HepG2 (cell line): Measurements from ENCODE around the gene NDUFB7. TPM values are rescaled to one million over a fixed set of nuclear protein-coding genes. Genes with fewer than 3 reads are reported as not detected.

ENCODE experiments used
- ARNT2 ChIP-seq: sonication (generic); formaldehyde crosslinking; IDR thresholded peaks from 2 replicates; pipeline ENCODE4 v1.8.0; 2022; ENCODE audit warnings: mild to moderate bottlenecking, low read depth, missing genetic modification reagents, moderate library complexity
- ASH2L ChIP-seq: fragments of 300-600, 200-600 bp; sonication (generic); IDR thresholded peaks from 2 replicates; pipeline ENCODE4 v1.7.0; 2017; ENCODE audit warnings: low read depth, mild to moderate bottlenecking, moderate library complexity, mixed read lengths, low read length; ENCODE audit not compliant: insufficient read length
- HHEX ChIP-seq: IDR thresholded peaks from 2 replicates; pipeline ENCODE4 v1.6.1; 2016; ENCODE audit warnings: control low read depth
- HNRNPK ChIP-seq: fragments of 200-400 bp; formaldehyde crosslinking; IDR thresholded peaks from 2 replicates; pipeline ENCODE4 v1.6.1; 2018; ENCODE audit warnings: low read length, low read depth, moderate library complexity, mild to moderate bottlenecking; ENCODE audit not compliant: poor library complexity, severe bottlenecking
- PAF1 ChIP-seq: IDR thresholded peaks from 2 replicates; pipeline ENCODE4 v1.6.1; 2016; ENCODE audit warnings: missing genetic modification reagents, missing compliant biosample characterization
- ZNF205 ChIP-seq: IDR thresholded peaks from 2 replicates; pipeline ENCODE4 v1.6.1; 2018; ENCODE audit warnings: missing biosample characterization, missing genetic modification reagents
- ZNF552 ChIP-seq: sonication (generic); formaldehyde crosslinking; IDR thresholded peaks from 2 replicates; pipeline ENCODE4 v1.9.0; 2022; ENCODE audit warnings: missing genetic modification reagents, mild to moderate bottlenecking, borderline replicate concordance
- ZSCAN30 ChIP-seq: sonication (generic); formaldehyde crosslinking; IDR thresholded peaks from 2 replicates; pipeline ENCODE4 v1.5.0; 2020; ENCODE audit warnings: mild to moderate bottlenecking, missing genetic modification reagents
- polyA plus RNA-seq, 8 experiments: library from polyadenylated mRNA; depleted of rRNA in 3 of 8; stranded (reverse) in 7 of 8; unstranded in 1 of 8; fragments of >200 nt; fragmentation: Illumina TruSeq in 4 of 8; extraction: Trizol in 4 of 8; gene quantifications; 2 replicates each; pipeline versions ENCODE4 v1.2.1 to v1.2.3, GENCODE V29; 2011 to 2016; ENCODE audit warnings: low read depth in 4 of 8, missing spikeins in 1 of 8, mixed read lengths in 1 of 8; ENCODE audit not compliant: insufficient read depth in 1 of 8
- total RNA-seq, 5 experiments: library from RNA; depleted of rRNA; stranded (reverse); fragments of >200 nt; fragmentation: Illumina TruSeq; extraction: Trizol; gene quantifications; 2 replicates each; pipeline ENCODE4 v1.2.3, GENCODE V29; 2016; ENCODE audit warnings: low read depth in 1 of 5
- TF ChIP-seq, protein P1 (sequence below): sonication (generic); formaldehyde crosslinking; IDR thresholded peaks from 2 replicates; pipeline ENCODE4 v1.4.0; 2020; ENCODE audit warnings: missing genetic modification reagents
- TF ChIP-seq, protein P2 (sequence below): IDR thresholded peaks from 2 replicates; pipeline ENCODE4 v1.6.1; 2016; ENCODE audit warnings: low read depth, missing genetic modification reagents, missing compliant biosample characterization
- TF ChIP-seq, protein P3 (sequence below): sonication (generic); formaldehyde crosslinking; IDR thresholded peaks from 2 replicates; pipeline ENCODE4 v1.4.0; 2020; ENCODE audit warnings: mild to moderate bottlenecking, missing genetic modification reagents
- TF ChIP-seq, protein P4 (sequence below): IDR thresholded peaks from 2 replicates; pipeline ENCODE4 v1.4.0; 2020; ENCODE audit warnings: mild to moderate bottlenecking, missing genetic modification reagents
- TF ChIP-seq, protein P5 (sequence below): sonication (generic); formaldehyde crosslinking; IDR thresholded peaks from 2 replicates; pipeline ENCODE4 v1.5.1; 2020; ENCODE audit warnings: mild to moderate bottlenecking, missing genetic modification reagents, borderline replicate concordance
- TF ChIP-seq, protein P6 (sequence below): sonication (generic); formaldehyde crosslinking; IDR thresholded peaks from 2 replicates; pipeline ENCODE4 v1.5.0; 2020; ENCODE audit warnings: mild to moderate bottlenecking, missing genetic modification reagents, moderate library complexity

NDUFB7 gene
- total and polyA plus RNA-seq, 2 of the 13 experiments (the other 11 are each of a cell fraction or from before 2014, with no cell fraction given) = 156 to 198 TPM

DNA sequence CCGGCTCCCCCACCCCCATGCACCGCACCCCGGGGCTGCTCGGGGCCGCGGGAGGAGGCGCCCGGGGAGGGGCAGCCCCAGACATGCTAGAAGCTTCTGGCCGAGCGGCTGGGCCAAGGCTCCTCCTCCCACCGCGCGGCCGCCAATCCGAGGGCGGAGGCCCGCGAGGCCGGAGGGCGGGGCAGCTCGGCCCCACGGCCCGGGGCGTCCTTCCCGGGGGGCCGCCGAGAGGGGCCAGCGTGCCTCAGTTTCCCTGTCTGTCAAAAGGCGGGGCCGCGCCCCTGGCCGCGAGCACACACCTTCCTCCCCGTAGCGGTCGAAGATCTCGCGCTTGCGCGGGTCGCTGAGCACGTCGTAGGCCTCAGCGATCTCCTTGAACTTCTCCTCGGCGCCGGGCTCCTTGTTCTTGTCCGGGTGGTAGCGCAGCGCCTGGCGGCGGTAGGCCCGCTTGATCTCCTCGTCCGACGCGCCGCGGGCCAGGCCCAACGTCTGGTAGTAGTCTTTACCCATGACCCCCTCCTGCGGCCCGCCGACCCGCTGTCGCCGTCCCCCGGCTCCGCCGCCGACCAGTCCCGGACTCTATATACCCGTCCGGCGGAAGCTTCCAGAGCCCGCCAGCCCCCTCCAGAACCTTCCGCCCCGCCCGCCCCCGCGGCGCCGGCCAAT, 53.9 kb downstream of the NDUFB7 start, which contains the start of gene DNAJB1 (continued):
- TF ChIP-seq, protein P1, sequence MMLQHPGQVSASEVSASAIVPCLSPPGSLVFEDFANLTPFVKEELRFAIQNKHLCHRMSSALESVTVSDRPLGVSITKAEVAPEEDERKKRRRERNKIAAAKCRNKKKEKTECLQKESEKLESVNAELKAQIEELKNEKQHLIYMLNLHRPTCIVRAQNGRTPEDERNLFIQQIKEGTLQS = peak; percentile 48; the same call in 1 of the 2 replicates
- peak; percentile 66 for TF ChIP-seq HNRNPK
- TF ChIP-seq, protein P2, sequence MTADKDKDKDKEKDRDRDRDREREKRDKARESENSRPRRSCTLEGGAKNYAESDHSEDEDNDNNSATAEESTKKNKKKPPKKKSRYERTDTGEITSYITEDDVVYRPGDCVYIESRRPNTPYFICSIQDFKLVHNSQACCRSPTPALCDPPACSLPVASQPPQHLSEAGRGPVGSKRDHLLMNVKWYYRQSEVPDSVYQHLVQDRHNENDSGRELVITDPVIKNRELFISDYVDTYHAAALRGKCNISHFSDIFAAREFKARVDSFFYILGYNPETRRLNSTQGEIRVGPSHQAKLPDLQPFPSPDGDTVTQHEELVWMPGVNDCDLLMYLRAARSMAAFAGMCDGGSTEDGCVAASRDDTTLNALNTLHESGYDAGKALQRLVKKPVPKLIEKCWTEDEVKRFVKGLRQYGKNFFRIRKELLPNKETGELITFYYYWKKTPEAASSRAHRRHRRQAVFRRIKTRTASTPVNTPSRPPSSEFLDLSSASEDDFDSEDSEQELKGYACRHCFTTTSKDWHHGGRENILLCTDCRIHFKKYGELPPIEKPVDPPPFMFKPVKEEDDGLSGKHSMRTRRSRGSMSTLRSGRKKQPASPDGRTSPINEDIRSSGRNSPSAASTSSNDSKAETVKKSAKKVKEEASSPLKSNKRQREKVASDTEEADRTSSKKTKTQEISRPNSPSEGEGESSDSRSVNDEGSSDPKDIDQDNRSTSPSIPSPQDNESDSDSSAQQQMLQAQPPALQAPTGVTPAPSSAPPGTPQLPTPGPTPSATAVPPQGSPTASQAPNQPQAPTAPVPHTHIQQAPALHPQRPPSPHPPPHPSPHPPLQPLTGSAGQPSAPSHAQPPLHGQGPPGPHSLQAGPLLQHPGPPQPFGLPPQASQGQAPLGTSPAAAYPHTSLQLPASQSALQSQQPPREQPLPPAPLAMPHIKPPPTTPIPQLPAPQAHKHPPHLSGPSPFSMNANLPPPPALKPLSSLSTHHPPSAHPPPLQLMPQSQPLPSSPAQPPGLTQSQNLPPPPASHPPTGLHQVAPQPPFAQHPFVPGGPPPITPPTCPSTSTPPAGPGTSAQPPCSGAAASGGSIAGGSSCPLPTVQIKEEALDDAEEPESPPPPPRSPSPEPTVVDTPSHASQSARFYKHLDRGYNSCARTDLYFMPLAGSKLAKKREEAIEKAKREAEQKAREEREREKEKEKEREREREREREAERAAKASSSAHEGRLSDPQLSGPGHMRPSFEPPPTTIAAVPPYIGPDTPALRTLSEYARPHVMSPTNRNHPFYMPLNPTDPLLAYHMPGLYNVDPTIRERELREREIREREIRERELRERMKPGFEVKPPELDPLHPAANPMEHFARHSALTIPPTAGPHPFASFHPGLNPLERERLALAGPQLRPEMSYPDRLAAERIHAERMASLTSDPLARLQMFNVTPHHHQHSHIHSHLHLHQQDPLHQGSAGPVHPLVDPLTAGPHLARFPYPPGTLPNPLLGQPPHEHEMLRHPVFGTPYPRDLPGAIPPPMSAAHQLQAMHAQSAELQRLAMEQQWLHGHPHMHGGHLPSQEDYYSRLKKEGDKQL (CRISPR knock-in tag) = no peak
- TF ChIP-seq PAF1 = no peak
- peak; percentile 61 for TF ChIP-seq ASH2L
- TF ChIP-seq, protein P3, sequence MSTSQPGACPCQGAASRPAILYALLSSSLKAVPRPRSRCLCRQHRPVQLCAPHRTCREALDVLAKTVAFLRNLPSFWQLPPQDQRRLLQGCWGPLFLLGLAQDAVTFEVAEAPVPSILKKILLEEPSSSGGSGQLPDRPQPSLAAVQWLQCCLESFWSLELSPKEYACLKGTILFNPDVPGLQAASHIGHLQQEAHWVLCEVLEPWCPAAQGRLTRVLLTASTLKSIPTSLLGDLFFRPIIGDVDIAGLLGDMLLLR (CRISPR knock-in tag) = peak; percentile 60; the same call in 1 of the 2 replicates
- TF ChIP-seq, protein P4, sequence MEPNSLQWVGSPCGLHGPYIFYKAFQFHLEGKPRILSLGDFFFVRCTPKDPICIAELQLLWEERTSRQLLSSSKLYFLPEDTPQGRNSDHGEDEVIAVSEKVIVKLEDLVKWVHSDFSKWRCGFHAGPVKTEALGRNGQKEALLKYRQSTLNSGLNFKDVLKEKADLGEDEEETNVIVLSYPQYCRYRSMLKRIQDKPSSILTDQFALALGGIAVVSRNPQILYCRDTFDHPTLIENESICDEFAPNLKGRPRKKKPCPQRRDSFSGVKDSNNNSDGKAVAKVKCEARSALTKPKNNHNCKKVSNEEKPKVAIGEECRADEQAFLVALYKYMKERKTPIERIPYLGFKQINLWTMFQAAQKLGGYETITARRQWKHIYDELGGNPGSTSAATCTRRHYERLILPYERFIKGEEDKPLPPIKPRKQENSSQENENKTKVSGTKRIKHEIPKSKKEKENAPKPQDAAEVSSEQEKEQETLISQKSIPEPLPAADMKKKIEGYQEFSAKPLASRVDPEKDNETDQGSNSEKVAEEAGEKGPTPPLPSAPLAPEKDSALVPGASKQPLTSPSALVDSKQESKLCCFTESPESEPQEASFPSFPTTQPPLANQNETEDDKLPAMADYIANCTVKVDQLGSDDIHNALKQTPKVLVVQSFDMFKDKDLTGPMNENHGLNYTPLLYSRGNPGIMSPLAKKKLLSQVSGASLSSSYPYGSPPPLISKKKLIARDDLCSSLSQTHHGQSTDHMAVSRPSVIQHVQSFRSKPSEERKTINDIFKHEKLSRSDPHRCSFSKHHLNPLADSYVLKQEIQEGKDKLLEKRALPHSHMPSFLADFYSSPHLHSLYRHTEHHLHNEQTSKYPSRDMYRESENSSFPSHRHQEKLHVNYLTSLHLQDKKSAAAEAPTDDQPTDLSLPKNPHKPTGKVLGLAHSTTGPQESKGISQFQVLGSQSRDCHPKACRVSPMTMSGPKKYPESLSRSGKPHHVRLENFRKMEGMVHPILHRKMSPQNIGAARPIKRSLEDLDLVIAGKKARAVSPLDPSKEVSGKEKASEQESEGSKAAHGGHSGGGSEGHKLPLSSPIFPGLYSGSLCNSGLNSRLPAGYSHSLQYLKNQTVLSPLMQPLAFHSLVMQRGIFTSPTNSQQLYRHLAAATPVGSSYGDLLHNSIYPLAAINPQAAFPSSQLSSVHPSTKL (CRISPR knock-in tag) = no peak
- TF ChIP-seq, protein P5, sequence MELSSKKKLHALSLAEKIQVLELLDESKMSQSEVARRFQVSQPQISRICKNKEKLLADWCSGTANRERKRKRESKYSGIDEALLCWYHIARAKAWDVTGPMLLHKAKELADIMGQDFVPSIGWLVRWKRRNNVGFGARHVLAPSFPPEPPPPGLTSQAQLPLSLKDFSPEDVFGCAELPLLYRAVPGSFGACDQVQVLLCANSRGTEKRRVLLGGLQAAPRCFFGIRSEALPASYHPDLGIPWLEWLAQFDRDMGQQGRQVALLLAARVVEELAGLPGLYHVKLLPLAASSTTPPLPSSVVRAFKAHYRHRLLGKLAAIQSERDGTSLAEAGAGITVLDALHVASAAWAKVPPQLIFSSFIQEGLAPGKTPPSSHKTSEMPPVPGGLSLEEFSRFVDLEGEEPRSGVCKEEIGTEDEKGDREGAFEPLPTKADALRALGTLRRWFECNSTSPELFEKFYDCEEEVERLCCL = no peak
- TF ChIP-seq ARNT2 (CRISPR knock-in tag) = peak; percentile 47
- TF ChIP-seq ZNF205 (CRISPR knock-in tag) = peak; percentile 36; the same call in 1 of the 2 replicates
- TF ChIP-seq, protein P6, sequence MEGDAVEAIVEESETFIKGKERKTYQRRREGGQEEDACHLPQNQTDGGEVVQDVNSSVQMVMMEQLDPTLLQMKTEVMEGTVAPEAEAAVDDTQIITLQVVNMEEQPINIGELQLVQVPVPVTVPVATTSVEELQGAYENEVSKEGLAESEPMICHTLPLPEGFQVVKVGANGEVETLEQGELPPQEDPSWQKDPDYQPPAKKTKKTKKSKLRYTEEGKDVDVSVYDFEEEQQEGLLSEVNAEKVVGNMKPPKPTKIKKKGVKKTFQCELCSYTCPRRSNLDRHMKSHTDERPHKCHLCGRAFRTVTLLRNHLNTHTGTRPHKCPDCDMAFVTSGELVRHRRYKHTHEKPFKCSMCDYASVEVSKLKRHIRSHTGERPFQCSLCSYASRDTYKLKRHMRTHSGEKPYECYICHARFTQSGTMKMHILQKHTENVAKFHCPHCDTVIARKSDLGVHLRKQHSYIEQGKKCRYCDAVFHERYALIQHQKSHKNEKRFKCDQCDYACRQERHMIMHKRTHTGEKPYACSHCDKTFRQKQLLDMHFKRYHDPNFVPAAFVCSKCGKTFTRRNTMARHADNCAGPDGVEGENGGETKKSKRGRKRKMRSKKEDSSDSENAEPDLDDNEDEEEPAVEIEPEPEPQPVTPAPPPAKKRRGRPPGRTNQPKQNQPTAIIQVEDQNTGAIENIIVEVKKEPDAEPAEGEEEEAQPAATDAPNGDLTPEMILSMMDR (CRISPR knock-in tag) = 0 out of 2 replicates have a peak, but pooled peaks have one; percentile 7
- TF ChIP-seq ZNF552 (CRISPR knock-in tag) = no peak
- no peak for TF ChIP-seq HHEX (CRISPR knock-in tag)
- TF ChIP-seq ZSCAN30 (CRISPR knock-in tag) = 0 out of 2 replicates have a peak, but pooled peaks have one; percentile 52
